SK-N-SH treated with all-trans-retinoic acid at 6 μM for 48 hours (cell line): ENCODE measurements around the gene DEPDC5.

Source experiments
- ATAC-seq: fragments of 200-7000 bp; cut with Tn5 transposase; 3 replicates; pipeline ENCODE4 v1.9.1; 2020; ENCODE audit warnings: mild to moderate bottlenecking, moderate library complexity
- ARNTL ChIP-seq: fragments of 450-650 bp; formaldehyde crosslinking; IDR thresholded peaks from 2 replicates; pipeline ENCODE4 v1.5.0; 2020; ENCODE audit warnings: low read depth, mild to moderate bottlenecking, moderate library complexity, borderline replicate concordance
- BACH2 ChIP-seq: fragments of 250-450 bp; sonication (Bioruptor Pico); IDR thresholded peaks from 2 replicates; pipeline ENCODE4 v1.9.0; 2021; ENCODE audit warnings: mild to moderate bottlenecking, borderline replicate concordance
- CSDC2 ChIP-seq: fragments of 250-450 bp; sonication (Bioruptor Pico); IDR thresholded peaks from 2 replicates; pipeline ENCODE4 v1.5.0; 2020; ENCODE audit warnings: mild to moderate bottlenecking, moderate library complexity
- ESRRG ChIP-seq: fragments of 250-450 bp; sonication (Bioruptor Pico); IDR thresholded peaks from 2 replicates; pipeline ENCODE4 v1.6.1; 2021; ENCODE audit warnings: mild to moderate bottlenecking
- GLIS3 ChIP-seq: fragments of 250-450 bp; sonication (Bioruptor Pico); IDR thresholded peaks from 2 replicates; pipeline ENCODE4 v1.5.0; 2020; ENCODE audit warnings: mild to moderate bottlenecking, moderate library complexity
- ISL1 ChIP-seq: fragments of 250-450 bp; sonication (Bioruptor Pico); IDR thresholded peaks from 2 replicates; pipeline ENCODE4 v2.1.2; 2022; ENCODE audit warnings: mild to moderate bottlenecking, moderate library complexity
- OSR1 ChIP-seq: fragments of 250-450 bp; sonication (Bioruptor Pico); IDR thresholded peaks from 2 replicates; pipeline ENCODE4 v1.8.0; 2022; ENCODE audit warnings: moderate library complexity, mild to moderate bottlenecking, inconsistent platforms
- POU6F1 ChIP-seq: fragments of 250-450 bp; sonication (Bioruptor Pico); IDR thresholded peaks from 2 replicates; pipeline ENCODE4 v1.8.0; 2021; ENCODE audit warnings: low read depth, mild to moderate bottlenecking, moderate library complexity, borderline replicate concordance
- PPARA ChIP-seq: fragments of 250-450 bp; sonication (Bioruptor Pico); IDR thresholded peaks from 2 replicates; pipeline ENCODE4 v1.5.0; 2020; ENCODE audit warnings: mild to moderate bottlenecking, borderline replicate concordance
- RARB ChIP-seq: fragments of 250-450 bp; sonication (Bioruptor Pico); IDR thresholded peaks from 2 replicates; pipeline ENCODE4 v1.8.0; 2021; ENCODE audit warnings: mild to moderate bottlenecking, moderate library complexity
- SNAI2 ChIP-seq: fragments of 250-450 bp; sonication (Bioruptor Pico); IDR thresholded peaks from 2 replicates; pipeline ENCODE4 v1.5.0; 2020; ENCODE audit warnings: mild to moderate bottlenecking, moderate library complexity
- TCF4 ChIP-seq: fragments of 250-450 bp; sonication (Bioruptor Pico); IDR thresholded peaks from 2 replicates; pipeline ENCODE4 v1.8.0; 2021; ENCODE audit warnings: mild to moderate bottlenecking, moderate library complexity, borderline replicate concordance
- TOX ChIP-seq: fragments of 250-450 bp; sonication (Bioruptor Pico); IDR thresholded peaks from 2 replicates; pipeline ENCODE4 v1.8.0; 2021; ENCODE audit warnings: mild to moderate bottlenecking, moderate library complexity, borderline replicate concordance
- TSHZ2 ChIP-seq: fragments of 250-450 bp; sonication (Bioruptor Pico); IDR thresholded peaks from 2 replicates; pipeline ENCODE4 v1.5.0; 2020; ENCODE audit warnings: mild to moderate bottlenecking, moderate library complexity
- ZC3H10 ChIP-seq: fragments of 250-450 bp; sonication (Bioruptor Pico); IDR thresholded peaks from 2 replicates; pipeline ENCODE4 v1.5.1; 2021; ENCODE audit warnings: mild to moderate bottlenecking, moderate library complexity
- ZFP3 ChIP-seq: fragments of 250-450 bp; sonication (Bioruptor Pico); IDR thresholded peaks from 2 replicates; pipeline ENCODE4 v1.5.0; 2020; ENCODE audit warnings: mild to moderate bottlenecking, moderate library complexity
- ZFP30 ChIP-seq: fragments of 450-650 bp; formaldehyde crosslinking; IDR thresholded peaks from 2 replicates; pipeline ENCODE4 v1.5.0; 2022; ENCODE audit warnings: mild to moderate bottlenecking, moderate library complexity
- ZNF565 ChIP-seq: fragments of 450-650 bp; formaldehyde crosslinking; conservative IDR thresholded peaks from 2 replicates; pipeline ENCODE4 v1.5.0; 2020; ENCODE audit warnings: low read depth, mild to moderate bottlenecking, moderate library complexity
- ZNF70 ChIP-seq: fragments of 450-650 bp; formaldehyde crosslinking; IDR thresholded peaks from 2 replicates; pipeline ENCODE4 v1.5.0; 2020; ENCODE audit warnings: mild to moderate bottlenecking, moderate library complexity
- TF ChIP-seq, protein P1 (sequence below): fragments of 250-450 bp; sonication (Bioruptor Pico); IDR thresholded peaks from 2 replicates; pipeline ENCODE4 v1.8.0; 2020; ENCODE audit warnings: mild to moderate bottlenecking, moderate library complexity, borderline replicate concordance
- TF ChIP-seq, protein P2 (sequence below): fragments of 250-450 bp; sonication (Bioruptor Pico); IDR thresholded peaks from 2 replicates; pipeline ENCODE4 v1.5.1; 2020; ENCODE audit warnings: low read depth, mild to moderate bottlenecking, moderate library complexity

The DEPDC5 gene

DNA sequence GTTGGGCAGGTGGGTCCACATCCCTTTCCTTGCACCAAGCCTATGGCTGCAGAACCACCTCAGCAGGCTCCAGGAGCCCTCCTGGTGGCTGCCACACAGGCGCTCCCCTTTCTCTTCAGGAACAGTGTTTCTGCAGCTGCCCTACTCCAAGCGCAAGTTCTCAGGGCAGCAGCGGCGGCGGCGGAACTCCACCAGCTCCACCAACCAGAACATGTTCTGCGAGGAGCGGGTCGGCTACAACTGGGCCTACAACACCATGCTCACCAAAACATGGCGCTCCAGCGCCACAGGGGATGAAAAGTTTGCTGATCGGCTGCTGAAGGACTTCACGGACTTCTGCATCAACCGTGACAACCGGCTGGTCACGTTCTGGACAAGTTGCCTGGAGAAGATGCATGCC lies 152.3 kb downstream of the DEPDC5 start (continued):
- TF ChIP-seq POU6F1 (CRISPR knock-in tag) (no peak), TOX (CRISPR knock-in tag) (no peak), PPARA (CRISPR knock-in tag) (no peak), ZFP30 (CRISPR knock-in tag) (no peak), RARB (CRISPR knock-in tag) (no peak)

- TF ChIP-seq RARB (CRISPR knock-in tag): no peak
- TF ChIP-seq ARNTL (CRISPR knock-in tag): no peak
- TF ChIP-seq POU6F1 (CRISPR knock-in tag): no peak
- TF ChIP-seq, protein P1, sequence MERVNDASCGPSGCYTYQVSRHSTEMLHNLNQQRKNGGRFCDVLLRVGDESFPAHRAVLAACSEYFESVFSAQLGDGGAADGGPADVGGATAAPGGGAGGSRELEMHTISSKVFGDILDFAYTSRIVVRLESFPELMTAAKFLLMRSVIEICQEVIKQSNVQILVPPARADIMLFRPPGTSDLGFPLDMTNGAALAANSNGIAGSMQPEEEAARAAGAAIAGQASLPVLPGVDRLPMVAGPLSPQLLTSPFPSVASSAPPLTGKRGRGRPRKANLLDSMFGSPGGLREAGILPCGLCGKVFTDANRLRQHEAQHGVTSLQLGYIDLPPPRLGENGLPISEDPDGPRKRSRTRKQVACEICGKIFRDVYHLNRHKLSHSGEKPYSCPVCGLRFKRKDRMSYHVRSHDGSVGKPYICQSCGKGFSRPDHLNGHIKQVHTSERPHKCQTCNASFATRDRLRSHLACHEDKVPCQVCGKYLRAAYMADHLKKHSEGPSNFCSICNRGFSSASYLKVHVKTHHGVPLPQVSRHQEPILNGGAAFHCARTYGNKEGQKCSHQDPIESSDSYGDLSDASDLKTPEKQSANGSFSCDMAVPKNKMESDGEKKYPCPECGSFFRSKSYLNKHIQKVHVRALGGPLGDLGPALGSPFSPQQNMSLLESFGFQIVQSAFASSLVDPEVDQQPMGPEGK (CRISPR knock-in tag): no peak
- no peak for TF ChIP-seq PPARA (CRISPR knock-in tag)
- TF ChIP-seq ISL1 (CRISPR knock-in tag): no peak
- no peak for TF ChIP-seq OSR1 (CRISPR knock-in tag)
- TF ChIP-seq TOX (CRISPR knock-in tag): no peak
- TF ChIP-seq ZNF70: no peak
- no peak for TF ChIP-seq ZFP30 (CRISPR knock-in tag)
- TF ChIP-seq ZNF565 (CRISPR knock-in tag): no peak
- TF ChIP-seq TCF4 (CRISPR knock-in tag): no peak
- TF ChIP-seq SNAI2 (CRISPR knock-in tag): no peak
- no peak for TF ChIP-seq TSHZ2 (CRISPR knock-in tag)
- no peak for TF ChIP-seq CSDC2 (CRISPR knock-in tag)
- no peak for ATAC-seq
These were observed 152.8 kb downstream of the DEPDC5 start for GRCh38 chr22:31906569-31906968.

GRCh38 chr22:31909977-31910376 lies 156.2 kb downstream of the DEPDC5 start:
- TF ChIP-seq ZNF565 (CRISPR knock-in tag) (no peak), SNAI2 (CRISPR knock-in tag) (no peak), RARB (CRISPR knock-in tag) (no peak), ZFP3 (no peak), ARNTL (CRISPR knock-in tag) (no peak), ZC3H10 (CRISPR knock-in tag) (no peak), ISL1 (CRISPR knock-in tag) (no peak), ESRRG (CRISPR knock-in tag) (no peak), OSR1 (CRISPR knock-in tag) (no peak), PPARA (CRISPR knock-in tag) (no peak), ZNF70 (no peak), BACH2 (CRISPR knock-in tag) (no peak), ZFP30 (CRISPR knock-in tag) (no peak), GLIS3 (CRISPR knock-in tag) (no peak), TOX (CRISPR knock-in tag) (no peak), TCF4 (CRISPR knock-in tag) (no peak), POU6F1 (CRISPR knock-in tag) (no peak)
- TF ChIP-seq, protein P2, sequence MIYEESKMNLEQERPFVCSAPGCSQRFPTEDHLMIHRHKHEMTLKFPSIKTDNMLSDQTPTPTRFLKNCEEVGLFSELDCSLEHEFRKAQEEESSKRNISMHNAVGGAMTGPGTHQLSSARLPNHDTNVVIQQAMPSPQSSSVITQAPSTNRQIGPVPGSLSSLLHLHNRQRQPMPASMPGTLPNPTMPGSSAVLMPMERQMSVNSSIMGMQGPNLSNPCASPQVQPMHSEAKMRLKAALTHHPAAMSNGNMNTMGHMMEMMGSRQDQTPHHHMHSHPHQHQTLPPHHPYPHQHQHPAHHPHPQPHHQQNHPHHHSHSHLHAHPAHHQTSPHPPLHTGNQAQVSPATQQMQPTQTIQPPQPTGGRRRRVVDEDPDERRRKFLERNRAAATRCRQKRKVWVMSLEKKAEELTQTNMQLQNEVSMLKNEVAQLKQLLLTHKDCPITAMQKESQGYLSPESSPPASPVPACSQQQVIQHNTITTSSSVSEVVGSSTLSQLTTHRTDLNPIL (CRISPR knock-in tag): no peak
- TF ChIP-seq, protein P1 (CRISPR knock-in tag): no peak
- ATAC-seq: no peak
